Thoracic aorta (tissue), 2 donors: ENCODE measurements around the gene MAD1L1. TPM values are rescaled to one million over a fixed set of nuclear protein-coding genes. Genes with fewer than 3 reads are reported as not detected.

Source experiments
- ATAC-seq: fragments of 150-250 bp; one replicate; pipeline ENCODE4 v1.8.0; 2017; ENCODE audit warnings: low read depth; ENCODE audit not compliant: insufficient number of reproducible peaks, low FRiP score
- DNase-seq: peaks from one replicate; pipeline ENCODE4 v3.0.0-alpha.2; 2020; ENCODE audit warnings: low spot score
- H3K27ac ChIP-seq, 2 donors: fragments of 200-600 bp; sonication (generic); 1 replicate in 1 of 2; 2 replicates in 1 of 2; pipeline ENCODE4 v1.5.1; 2016; ENCODE audit warnings: mild to moderate bottlenecking in 2 of 2, moderate library complexity in 2 of 2
- H3K27me3 ChIP-seq: fragments of 200-600 bp; sonication (generic); replicated peaks from 2 replicates; pipeline ENCODE4 v1.6.0; 2016; ENCODE audit warnings: mild to moderate bottlenecking; ENCODE audit not compliant: insufficient read depth
- H3K36me3 ChIP-seq: fragments of 200-600 bp; sonication (generic); one replicate; pipeline ENCODE4 v1.5.1; 2016
- H3K4me1 ChIP-seq, 2 donors: fragments of 200-600 bp; sonication (generic); 1 replicate in 1 of 2; 2 replicates in 1 of 2; pipeline versions ENCODE4 v1.5.1 to v1.6.0; 2016; ENCODE audit warnings: low read depth in 2 of 2, mild to moderate bottlenecking in 1 of 2; ENCODE audit not compliant: control insufficient read depth in 1 of 2
- H3K4me3 ChIP-seq: fragments of 200-600 bp; sonication (generic); 2 replicates; pipeline ENCODE4 v1.5.1; 2016; ENCODE audit warnings: mild to moderate bottlenecking
- H3K9me3 ChIP-seq: fragments of 200-600 bp; sonication (generic); 2 replicates; pipeline ENCODE4 v1.5.1; 2016
- total RNA-seq, 2 donors: library from RNA; depleted of rRNA; stranded (reverse); fragments of >200 nt; gene quantifications; one replicate each; pipeline versions ENCODE4 v1.1.0 to v1.2.3, GENCODE V29; 2016
- TF ChIP-seq, protein P1 (sequence below): fragments of 200-600 bp; sonication (generic); IDR thresholded peaks from one replicate; pipeline ENCODE4 v1.5.1; 2019; ENCODE audit warnings: antibody characterized with exemption

MAD1L1 gene
- total RNA-seq, 2 donors from 2014 or later, result 27.4 to 41.3 TPM

DNA sequence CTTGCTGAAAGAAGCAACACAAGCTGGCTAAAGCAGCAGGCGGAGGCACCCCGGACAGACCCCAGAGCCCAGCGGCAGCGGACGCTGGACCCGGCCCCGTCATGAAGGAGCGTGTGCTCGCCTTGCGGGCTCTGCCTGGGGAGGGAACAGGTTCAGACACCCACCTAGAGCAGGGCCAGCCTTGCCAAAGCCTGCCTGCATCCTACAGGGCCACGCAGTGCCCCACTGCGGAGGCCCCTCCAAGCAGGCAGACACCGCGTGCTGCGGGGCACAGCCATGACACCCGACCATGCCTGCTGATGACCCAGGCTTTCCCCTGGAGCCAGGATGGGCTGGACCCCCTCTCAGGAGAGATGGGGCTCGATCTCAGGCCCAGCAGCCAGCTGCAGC is 91.7 kb downstream of the MAD1L1 start:
- H3K4me3 ChIP-seq, result no peak overlapping the region
- no peaks in the 10 kb centered on the region for H3K9me3 ChIP-seq
- no peaks in the 10 kb centered on the region for H3K4me1 ChIP-seq
- TF ChIP-seq, protein P1, sequence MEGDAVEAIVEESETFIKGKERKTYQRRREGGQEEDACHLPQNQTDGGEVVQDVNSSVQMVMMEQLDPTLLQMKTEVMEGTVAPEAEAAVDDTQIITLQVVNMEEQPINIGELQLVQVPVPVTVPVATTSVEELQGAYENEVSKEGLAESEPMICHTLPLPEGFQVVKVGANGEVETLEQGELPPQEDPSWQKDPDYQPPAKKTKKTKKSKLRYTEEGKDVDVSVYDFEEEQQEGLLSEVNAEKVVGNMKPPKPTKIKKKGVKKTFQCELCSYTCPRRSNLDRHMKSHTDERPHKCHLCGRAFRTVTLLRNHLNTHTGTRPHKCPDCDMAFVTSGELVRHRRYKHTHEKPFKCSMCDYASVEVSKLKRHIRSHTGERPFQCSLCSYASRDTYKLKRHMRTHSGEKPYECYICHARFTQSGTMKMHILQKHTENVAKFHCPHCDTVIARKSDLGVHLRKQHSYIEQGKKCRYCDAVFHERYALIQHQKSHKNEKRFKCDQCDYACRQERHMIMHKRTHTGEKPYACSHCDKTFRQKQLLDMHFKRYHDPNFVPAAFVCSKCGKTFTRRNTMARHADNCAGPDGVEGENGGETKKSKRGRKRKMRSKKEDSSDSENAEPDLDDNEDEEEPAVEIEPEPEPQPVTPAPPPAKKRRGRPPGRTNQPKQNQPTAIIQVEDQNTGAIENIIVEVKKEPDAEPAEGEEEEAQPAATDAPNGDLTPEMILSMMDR, result no peak
- H3K27me3 ChIP-seq, result no peaks in the 10 kb centered on the region
- peaks cover 5% of the 10 kb centered on the region for H3K36me3 ChIP-seq
- DNase-seq (no peak), ATAC-seq (no peak)
- H3K27ac ChIP-seq, result no peak overlapping the region

DNA sequence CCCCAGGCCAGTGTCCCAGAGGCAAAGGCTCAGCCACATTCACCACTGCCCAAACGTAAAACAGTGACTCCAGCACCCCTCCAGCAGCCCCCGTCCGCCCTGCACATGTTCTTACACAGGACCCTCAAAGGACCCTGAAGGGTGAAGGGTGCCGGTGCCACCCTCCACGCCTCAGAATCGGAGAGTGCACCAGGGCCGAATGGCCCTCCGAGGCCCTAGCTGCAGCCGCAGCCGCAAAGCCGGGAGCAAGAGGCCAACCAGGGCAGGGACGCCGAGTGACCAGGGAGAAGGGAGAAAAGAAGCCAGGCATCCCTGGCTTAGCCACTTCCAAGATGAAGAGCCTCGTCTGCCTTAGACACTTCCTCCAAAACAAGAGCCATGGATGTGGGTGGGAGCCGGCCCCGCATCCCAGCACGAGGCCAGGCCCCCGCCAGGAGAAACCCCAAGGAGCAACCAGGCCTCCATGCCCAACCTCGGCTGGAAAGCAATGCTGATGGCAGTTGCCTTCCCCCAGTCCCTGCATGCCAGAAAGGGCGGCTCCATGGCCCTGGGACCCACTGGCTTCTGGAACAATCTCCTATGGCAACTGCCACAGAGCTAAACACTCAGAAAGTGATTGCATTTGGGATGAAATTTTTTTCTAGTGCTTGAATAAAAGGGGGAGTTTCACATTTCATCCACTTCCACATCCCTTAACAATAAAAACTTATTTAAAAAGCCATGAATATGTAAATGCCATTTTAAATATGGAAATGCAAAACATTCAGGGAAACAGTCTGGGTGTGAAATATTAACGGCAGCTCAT is 92.3 kb downstream of the MAD1L1 start:
- TF ChIP-seq, protein P1, result no peak
- ATAC-seq (no peak), DNase-seq (no peak)
- no peaks in the 10 kb centered on the region for H3K9me3 ChIP-seq
- peaks cover 4% of the 10 kb centered on the region for H3K36me3 ChIP-seq
- H3K4me1 ChIP-seq, result no peaks in the 10 kb centered on the region
- no peak overlapping the region for H3K27ac ChIP-seq
- H3K27me3 ChIP-seq, result no peaks in the 10 kb centered on the region
- no peak overlapping the region for H3K4me3 ChIP-seq

- no peak overlapping the region for H3K27ac ChIP-seq
- H3K9me3 ChIP-seq, result no peaks in the 10 kb centered on the region
- no peaks in the 10 kb centered on the region for H3K27me3 ChIP-seq
- no peak overlapping the region for H3K4me3 ChIP-seq
- H3K4me1 ChIP-seq, result no peaks in the 10 kb centered on the region
- DNase-seq (no peak), ATAC-seq (no peak)
- peaks cover 4% of the 10 kb centered on the region for H3K36me3 ChIP-seq
- TF ChIP-seq, protein P1, result no peak
These were observed 93.6 kb downstream of the MAD1L1 start for GRCh38 chr7:2139004-2139699.

- TF ChIP-seq, protein P1, result no peak
- Histone ChIP-seq H3K4me1 (no peaks in the 10 kb centered on the region), H3K27ac (no peak overlapping the region), H3K36me3 (peaks cover 4% of the 10 kb centered on the region), H3K4me3 (no peak overlapping the region), H3K27me3 (no peaks in the 10 kb centered on the region), H3K9me3 (no peaks in the 10 kb centered on the region)
- no peak for ATAC-seq
- no peak for DNase-seq
These were observed 94.5 kb downstream of the MAD1L1 start for GRCh38 chr7:2138146-2138765.

- no peak overlapping the region for H3K4me3 ChIP-seq
- no peaks in the 10 kb centered on the region for H3K27me3 ChIP-seq
- no peaks in the 10 kb centered on the region for H3K4me1 ChIP-seq
- TF ChIP-seq, protein P1, result no peak
- peaks cover 4% of the 10 kb centered on the region for H3K36me3 ChIP-seq
- H3K9me3 ChIP-seq, result no peaks in the 10 kb centered on the region
- no peak for ATAC-seq
- no peak for DNase-seq
- no peak overlapping the region for H3K27ac ChIP-seq
These were observed 98.0 kb downstream of the MAD1L1 start for GRCh38 chr7:2134740-2135139.
